K562 (cell line): Measurements from ENCODE around the gene CNIH1. TPM values are rescaled to one million over a fixed set of nuclear protein-coding genes. Genes with fewer than 3 reads are reported as not detected.

Experiments
- ATAC-seq: fragments of 200-7000 bp; cut with Tn5 transposase; 3 replicates; pipeline ENCODE4 v1.9.1; 2020; ENCODE audit warnings: moderate library complexity
- BruUV-seq: library from RNA; stranded (reverse); fragments of 400-500 nt; replicated peaks from 2 replicates; lab custom pipeline; 2021; lab: Mats Ljungman, UMichigan
- CTCF ChIA-PET: fragments of 300-600 bp; formaldehyde crosslinking; extraction: SDS; loops from one replicate; lab custom pipeline; 2021; ENCODE audit warnings: low intra/inter-chr PET ratio; lab: Yijun Ruan, JAX
- POLR2A ChIA-PET: fragments of 300-600, 350-650 bp; sonication (Branson Sonifier 250); formaldehyde crosslinking; extraction: SDS; loops from one replicate; lab custom pipeline; 2021; ENCODE audit warnings: antibody characterized with exemption, inconsistent platforms; lab: Yijun Ruan, JAX
- DNase-seq, 4 experiments: peaks; one replicate each; pipeline versions ENCODE4 v3.0.0 to v3.0.0-alpha.2; 2011 to 2018; ENCODE audit warnings: low spot score in 3 of 4, mixed read lengths in 3 of 4; ENCODE audit errors: extremely low read depth in 1 of 4
- FAIRE-seq: peaks from 2 replicates; lab custom pipeline; 2011; peaks lifted over from hg19 to GRCh38; lab: Jason Lieb, UNC
- H2AFZ ChIP-seq: 2 replicates; pipeline ENCODE4 v1.6.0; 2011; ENCODE audit warnings: low read depth, low read length, control low read depth, inconsistent platforms
- H3K27ac ChIP-seq: fragments of 200-600 bp; 3 replicates; pipeline ENCODE4 v1.8.0; 2011; ENCODE audit warnings: low read depth, mild to moderate bottlenecking, control low read depth, inconsistent platforms, low read length, moderate library complexity, mixed read lengths; ENCODE audit errors: extremely low read depth
- H3K27me3 ChIP-seq, 2 experiments: fragments of 300-600 bp in 1 of 2; 2 replicates in 1 of 2; 3 replicates in 1 of 2; pipeline versions ENCODE4 v1.6.0 to v1.8.0; 2011; ENCODE audit warnings: inconsistent platforms in 2 of 2, low read length in 2 of 2, mild to moderate bottlenecking in 1 of 2, mixed read lengths in 1 of 2, moderate library complexity in 1 of 2; ENCODE audit not compliant: control insufficient read depth in 2 of 2, insufficient read depth in 2 of 2
- H3K36me3 ChIP-seq: fragments of 300-600 bp; 3 replicates; pipeline ENCODE4 v1.8.0; 2011; ENCODE audit warnings: mild to moderate bottlenecking, low read length, inconsistent platforms; ENCODE audit not compliant: control insufficient read depth, insufficient read depth
- H3K4me1 ChIP-seq, 2 experiments: fragments of 200-600 bp in 1 of 2; replicated peaks in 1 of 2; 2 replicates in 1 of 2; 3 replicates in 1 of 2; pipeline versions ENCODE4 v1.5.1 to v1.8.0; 2011; ENCODE audit warnings: inconsistent platforms in 2 of 2, low read length in 2 of 2, mild to moderate bottlenecking in 1 of 2, mixed read lengths in 1 of 2, moderate library complexity in 1 of 2; ENCODE audit not compliant: control insufficient read depth in 2 of 2, insufficient read depth in 2 of 2
- H3K4me2 ChIP-seq: 2 replicates; pipeline ENCODE4 v1.6.1; 2011; ENCODE audit warnings: low read length, control low read depth, inconsistent platforms, mixed read lengths; ENCODE audit not compliant: insufficient read depth
- H3K4me3 ChIP-seq: fragments of 200-600 bp; sonication (generic), shearing (Covaris generic); 2 replicates; pipeline ENCODE4 v1.5.1; 2016; ENCODE audit warnings: control low read depth, inconsistent platforms
- H3K79me2 ChIP-seq: fragments of 200-600 bp; 3 replicates; pipeline ENCODE4 v1.8.0; 2011; ENCODE audit warnings: low read length, inconsistent platforms; ENCODE audit not compliant: control insufficient read depth, insufficient read depth
- H3K9ac ChIP-seq, 2 experiments: 2 replicates each; pipeline versions ENCODE4 v1.6.0 to v1.6.1; 2011; ENCODE audit warnings: low read depth in 2 of 2, low read length in 2 of 2, control low read depth in 1 of 2, inconsistent platforms in 1 of 2, mild to moderate bottlenecking in 1 of 2, mixed read lengths in 1 of 2; ENCODE audit not compliant: insufficient read depth in 1 of 2
- H3K9me1 ChIP-seq: one replicate; pipeline ENCODE4 v1.6.0; 2011; ENCODE audit warnings: inconsistent platforms, mild to moderate bottlenecking, low read length, moderate library complexity; ENCODE audit not compliant: control insufficient read depth, insufficient read depth
- H3K9me3 ChIP-seq: replicated peaks from 2 replicates; pipeline ENCODE4 v1.5.1; 2011; ENCODE audit warnings: low read depth, low read length, inconsistent platforms; ENCODE audit not compliant: control insufficient read depth, insufficient read depth
- H4K20me1 ChIP-seq: replicated peaks from 2 replicates; pipeline ENCODE4 v1.6.1; 2011; ENCODE audit warnings: low read length, inconsistent platforms, mixed read lengths; ENCODE audit not compliant: control insufficient read depth, insufficient read depth
- AFF4 ChIP-seq: sonication (generic); formaldehyde crosslinking; IDR thresholded peaks from 2 replicates; pipeline ENCODE4 v1.8.0; 2023; ENCODE audit warnings: mild to moderate bottlenecking, missing genetic modification reagents
- FIP1L1 ChIP-seq: fragments of 200-400 bp; formaldehyde crosslinking; IDR thresholded peaks from 2 replicates; pipeline ENCODE4 v1.6.1; 2018; ENCODE audit warnings: mild to moderate bottlenecking, low read depth, low read length; ENCODE audit not compliant: poor library complexity, severe bottlenecking
- WGBS: fragments of 100-300 bp; shearing (Covaris generic); methylation state at CpG from one replicate; pipeline ENCODE4 v1.1.6; 2016; ENCODE audit warnings: low coverage, mixed read lengths; ENCODE audit not compliant: insufficient coverage; ENCODE audit errors: missing lambda C conversion rate; 5-methylcytosine and 5-hydroxymethylcytosine counted together
- in situ Hi-C: fragments of 300-500 bp; cut with MboI; formaldehyde crosslinking; loops from 4 replicates; pipeline ENCODE4 v1.15.0; 2018; ENCODE audit warnings: inconsistent platforms, mixed read lengths
- intact Hi-C: fragments of 100-400 bp; cut with micrococcal nuclease; formaldehyde crosslinking; loops from 2 replicates; pipeline ENCODE4 v1.14.2; 2022
- polyA plus RNA-seq, 8 experiments: library from polyadenylated mRNA; depleted of rRNA in 4 of 8; stranded (reverse) in 5 of 8; unstranded in 3 of 8; fragments of >200 nt; fragmentation: Nextera tagmentation in 2 of 8; fragmentation: Illumina TruSeq in 1 of 8; extraction: Ambion mirVana in 2 of 8; extraction: Trizol in 1 of 8; gene quantifications; 2 replicates each; pipeline versions ENCODE4 v1.2.1 to v1.2.3, GENCODE V29; 2011 to 2014; ENCODE audit warnings: inconsistent platforms in 1 of 8, missing spikeins in 1 of 8
- total RNA-seq, 7 experiments: library from RNA; depleted of rRNA in 6 of 7; stranded (reverse); fragments of >200 nt in 6 of 7; fragmentation: Illumina TruSeq in 2 of 7; extraction: Trizol in 2 of 7; gene quantifications; 2 replicates each; pipeline versions ENCODE4 v1.2.1 to v1.2.3, GENCODE V29; 2011 to 2021; ENCODE audit warnings: low replicate concordance in 1 of 7

Gene CNIH1
- total and polyA plus RNA-seq, 9 of the 15 experiments (the other 6 are each of a cell fraction or from before 2014, with no cell fraction given) = 13.9 to 283 (median 77.3) TPM

DNA sequence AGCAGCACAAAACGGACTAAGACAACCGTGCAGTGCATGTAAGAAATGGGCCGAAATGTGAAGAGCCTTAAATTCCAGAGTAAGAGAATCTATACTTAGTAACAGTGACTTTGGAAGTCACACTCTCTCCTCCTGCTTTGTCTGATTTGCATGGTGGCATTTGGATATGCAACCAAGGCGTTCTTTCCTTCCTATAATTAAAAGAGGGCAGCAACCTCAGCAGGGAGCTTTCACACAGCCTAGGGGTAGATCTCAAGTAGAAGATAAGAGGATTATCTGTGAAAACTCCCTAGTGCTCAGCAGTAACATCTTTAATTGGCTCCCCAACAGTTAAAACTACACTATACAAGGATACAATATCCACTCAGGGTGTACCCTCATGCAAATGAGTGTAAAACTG, 31.1 kb upstream of the CNIH1 start:
- FAIRE-seq (no peak), ATAC-seq (no peak)
- no peaks in the 10 kb centered on the region for H3K9me3 ChIP-seq
- H3K36me3 ChIP-seq = peaks cover 8% of the 10 kb centered on the region; the same call in 1 of the 3 replicates
- 71% methylated on average over 4 of the region's 4 CpGs for WGBS
- intact Hi-C loops = no loop called here
- in situ Hi-C loops = no loop called here
- no peak overlapping the region for H3K4me3 ChIP-seq
- H3K9ac ChIP-seq = no peak overlapping the region
- no peaks in the 10 kb centered on the region for H3K9me1 ChIP-seq
- POLR2A ChIA-PET = interaction anchor here (0.7 to 1.3 kb wide), 2 partner anchors 15 to 17 kb away, joined by 3 to 6 read pairs; no protein-coding TSS in a partner anchor
- no TSS peak for BruUV-seq
- TF ChIP-seq FIP1L1 = no peak
- TF ChIP-seq AFF4 (CRISPR knock-in tag) = no peak
- TF ChIP-seq, all 486 proteins: peak for 0
- DNase-seq = no peak
- Histone ChIP-seq H2AFZ (no peak overlapping the region), H4K20me1 (no peaks in the 10 kb centered on the region), H3K27me3 (no peaks in the 10 kb centered on the region), H3K4me2 (no peak overlapping the region), H3K4me1 (no peaks in the 10 kb centered on the region), H3K27ac (no peak overlapping the region), H3K79me2 (no peaks in the 10 kb centered on the region)
- CTCF ChIA-PET = no interaction called here
